DMS53 treated with DMSO at 0.1 percent for 48 hours (cell line): Measurements from ENCODE around the gene CFAP221.
A peak's percentile ranks its signal among the peaks of the same experiment; 100 is the strongest.
"Not testable (repeated sequence)": the region's sequence is repeated elsewhere in the genome, so short reads cannot be mapped to it uniquely, and the experiment has no call there.

Source experiments
- DNase-seq: peaks from one replicate; lab custom pipeline; 2025; ENCODE audit not compliant: unreplicated experiment; lab: John Stamatoyannopoulos, UW

CFAP221 gene

DNA sequence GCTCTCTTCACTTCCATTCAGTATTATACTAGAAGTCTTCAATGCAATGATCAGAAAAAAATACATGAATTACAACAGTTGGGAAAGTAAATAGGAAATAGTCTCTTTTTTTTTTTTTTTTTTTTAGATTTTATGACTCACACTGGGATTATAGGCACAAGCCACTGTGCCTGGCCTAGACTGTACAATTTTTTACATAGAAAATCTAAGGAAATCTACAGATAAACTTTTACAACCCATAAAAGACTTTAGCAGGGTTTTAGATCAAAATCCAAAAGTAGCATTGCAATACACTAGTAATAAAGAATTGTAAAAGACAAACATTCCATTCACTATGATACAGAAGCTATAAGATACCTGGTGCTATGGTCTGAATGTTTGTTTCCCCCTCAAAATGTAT, 39.0 kb downstream of the CFAP221 start:
- DNase-seq: peak; percentile 4

DNA sequence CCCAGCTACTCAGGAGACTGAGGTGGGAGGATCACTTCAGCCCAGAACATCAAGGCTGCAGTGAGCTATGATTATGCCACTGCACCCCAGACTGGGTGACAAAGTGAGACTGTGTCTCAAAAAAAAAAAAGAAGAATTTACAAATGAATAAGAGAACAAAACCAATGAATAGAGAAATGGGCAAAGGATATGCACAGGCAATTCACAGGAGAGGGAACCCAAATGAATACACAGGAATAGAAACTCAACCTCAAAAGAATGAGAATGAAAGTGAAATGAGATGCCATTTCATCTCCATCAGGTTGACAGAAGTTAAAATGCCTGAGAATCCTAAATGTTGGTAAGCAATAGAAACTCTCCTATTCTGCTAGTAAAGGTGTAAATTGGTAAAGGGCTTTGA, 40.2 kb downstream of the CFAP221 start:
- no peak for DNase-seq

DNA sequence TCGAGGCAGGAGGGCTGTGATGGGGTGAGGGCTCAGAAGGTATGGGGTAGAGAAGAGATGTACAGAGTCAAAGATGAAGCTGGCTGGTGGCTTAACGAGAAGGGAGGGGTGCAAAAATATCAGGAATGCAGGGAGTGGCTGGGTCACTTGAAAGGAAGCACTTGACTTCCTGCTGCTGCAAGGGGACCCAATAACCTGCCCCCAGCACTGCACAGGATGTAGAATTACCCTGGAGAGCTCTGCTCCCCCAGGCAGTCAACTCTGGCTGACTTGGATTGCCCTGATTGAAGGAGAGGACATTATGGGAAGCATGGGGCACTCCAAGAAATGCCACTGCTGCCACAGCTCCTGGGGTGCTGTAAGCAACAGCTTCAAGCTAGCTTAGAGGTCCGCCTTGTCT, 41.8 kb downstream of the CFAP221 start:
- no peak for DNase-seq

DNA sequence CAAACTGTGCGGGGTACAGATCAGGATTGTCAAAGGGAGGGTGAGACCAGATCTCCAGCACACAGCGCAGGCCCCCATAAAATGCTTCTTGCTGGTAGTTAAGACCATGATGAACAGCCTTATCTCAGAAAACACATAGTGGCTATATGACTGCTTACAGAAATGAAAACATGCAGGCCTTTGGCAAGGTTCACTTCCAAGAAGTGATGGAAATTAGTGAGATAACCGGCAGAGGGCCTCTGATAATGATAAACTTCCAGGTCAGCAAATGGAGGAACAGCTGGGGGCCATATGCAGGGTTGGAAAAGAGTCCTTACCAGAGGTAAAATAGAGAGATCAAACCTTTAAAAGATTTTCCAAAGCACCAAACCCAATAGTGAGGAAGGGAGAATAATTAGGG, 46.6 kb downstream of the CFAP221 start:
- DNase-seq: no peak

DNA sequence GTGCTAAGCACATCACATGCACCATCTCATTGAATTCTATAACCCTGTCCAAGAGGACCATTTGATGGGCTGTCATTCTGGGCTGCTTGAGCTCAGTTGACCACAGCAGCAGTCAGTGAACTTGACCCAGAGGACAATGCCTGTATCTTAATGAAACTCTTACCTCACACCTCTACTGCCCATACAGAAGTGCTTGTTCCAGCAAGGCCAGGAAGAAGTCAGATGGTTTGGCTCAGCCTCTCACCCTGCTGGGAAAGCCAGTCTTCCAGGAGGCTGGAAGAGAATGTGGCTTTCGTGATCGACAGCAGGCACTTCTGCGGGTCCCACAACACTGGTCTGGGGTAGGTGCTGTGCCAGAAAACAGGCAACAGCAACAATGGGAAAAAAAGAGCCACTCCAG, 47.3 kb downstream of the CFAP221 start:
- DNase-seq: no peak

DNA sequence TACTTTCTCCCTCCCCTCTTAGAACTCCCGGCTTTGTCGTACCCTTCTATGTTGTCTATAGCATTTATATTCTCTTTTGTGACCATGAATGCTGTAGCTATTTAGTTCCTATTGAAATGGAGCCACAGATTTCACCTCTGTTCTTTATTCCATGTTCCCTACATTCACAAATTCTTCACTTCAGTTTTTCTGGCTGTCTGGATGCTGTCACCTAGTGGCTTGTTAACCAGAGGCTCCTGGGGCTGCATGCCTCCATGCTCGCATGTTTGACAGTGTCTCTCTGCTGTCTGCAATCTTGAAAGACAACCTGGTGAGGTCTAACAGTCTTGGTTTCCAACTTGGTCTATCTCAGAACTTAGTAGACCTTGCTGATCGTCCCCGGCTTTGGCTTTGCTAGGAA, 48.2 kb downstream of the CFAP221 start:
- DNase-seq: no peak

DNA sequence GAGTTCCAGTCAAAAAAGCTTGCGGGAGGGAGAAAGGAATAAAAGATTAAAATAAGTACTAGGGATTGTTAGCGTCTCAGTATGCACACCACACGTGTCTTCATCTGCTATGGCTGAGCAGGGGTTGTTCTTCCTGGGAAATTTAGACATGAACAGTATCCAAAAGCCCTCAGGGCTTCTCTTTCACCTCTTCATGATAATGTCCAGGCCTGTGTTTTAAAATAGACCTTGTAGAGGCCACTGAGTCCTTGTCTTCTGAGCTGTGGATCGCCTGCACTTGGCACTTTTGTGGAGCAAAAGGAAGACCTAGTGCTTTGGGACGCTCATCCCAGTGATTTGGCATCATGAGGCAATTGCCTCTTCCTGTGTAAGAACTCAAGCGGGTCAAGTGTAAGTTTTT, 52.4 kb downstream of the CFAP221 start:
- no peak for DNase-seq

DNA sequence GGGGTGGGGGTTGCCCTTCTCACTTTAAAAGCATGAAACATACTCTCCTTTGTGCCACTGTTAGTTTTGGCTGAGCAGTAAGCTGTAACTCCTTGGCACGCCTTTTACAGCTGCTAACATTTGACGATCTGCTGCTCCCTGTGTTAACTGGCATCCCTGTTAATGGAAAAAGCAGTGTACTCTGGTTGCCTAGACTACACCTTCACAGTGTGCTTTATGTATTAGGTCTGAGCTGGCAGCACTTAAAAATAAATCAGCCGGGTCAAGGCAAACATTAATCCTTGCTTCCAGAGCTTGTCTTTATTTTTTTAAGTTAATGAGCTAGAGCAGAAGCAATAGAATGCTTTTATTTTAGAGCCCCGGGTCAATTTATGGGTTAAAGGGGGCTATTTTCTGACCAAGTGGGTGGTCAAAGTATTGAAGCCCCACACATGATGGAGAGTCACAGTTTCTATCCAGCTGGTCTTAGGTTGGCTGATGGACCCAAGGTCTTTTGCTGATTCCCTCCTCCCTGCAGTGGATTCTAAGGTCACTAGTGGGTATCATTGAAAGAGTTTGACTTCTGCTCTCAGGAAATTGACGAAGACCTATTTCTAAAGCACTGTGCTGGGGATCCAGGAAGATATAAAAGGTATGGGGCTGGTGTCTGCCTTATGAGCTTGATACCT, 54.5 kb downstream of the CFAP221 start:
- DNase-seq: peak; percentile 74

DNA sequence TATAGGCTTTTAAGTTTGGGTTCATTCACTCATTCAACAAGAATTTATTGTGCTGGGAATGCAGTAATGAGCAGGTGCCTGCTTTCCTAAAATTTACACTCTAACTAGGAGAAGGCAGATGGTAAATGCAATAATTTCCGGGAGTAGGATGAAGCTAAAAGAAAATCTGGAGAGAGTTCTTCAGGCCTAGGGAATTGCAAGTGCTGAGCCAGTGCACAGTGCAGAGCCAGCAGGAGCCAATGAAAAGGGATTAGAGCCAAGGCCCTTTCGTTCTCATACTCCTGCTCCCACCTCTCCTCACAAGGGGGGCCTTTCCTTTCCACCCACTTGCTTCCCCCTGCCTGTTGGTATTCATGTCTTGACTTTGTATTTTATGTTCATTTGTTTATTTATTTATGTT, 55.1 kb downstream of the CFAP221 start:
- no peak for DNase-seq

DNA sequence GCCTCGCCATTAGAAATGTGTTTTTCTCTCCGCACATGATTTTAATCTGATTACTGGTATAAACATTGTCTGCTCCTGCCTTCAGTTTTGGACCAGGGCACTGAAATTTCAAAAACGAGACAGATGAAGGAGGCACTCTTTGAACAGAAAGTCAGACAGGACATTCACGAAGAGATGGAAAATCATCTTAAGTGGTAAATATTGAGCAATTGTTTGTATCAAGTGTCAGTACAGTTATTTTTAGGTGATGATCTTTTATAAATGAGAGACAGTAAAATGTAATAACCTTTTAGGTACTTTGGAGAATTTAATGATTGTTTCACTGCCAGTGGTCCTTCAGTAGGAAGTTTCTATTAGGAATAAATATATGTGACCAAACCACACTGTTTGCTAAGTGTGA, 60.8 kb downstream of the CFAP221 start:
- DNase-seq: no peak

DNA sequence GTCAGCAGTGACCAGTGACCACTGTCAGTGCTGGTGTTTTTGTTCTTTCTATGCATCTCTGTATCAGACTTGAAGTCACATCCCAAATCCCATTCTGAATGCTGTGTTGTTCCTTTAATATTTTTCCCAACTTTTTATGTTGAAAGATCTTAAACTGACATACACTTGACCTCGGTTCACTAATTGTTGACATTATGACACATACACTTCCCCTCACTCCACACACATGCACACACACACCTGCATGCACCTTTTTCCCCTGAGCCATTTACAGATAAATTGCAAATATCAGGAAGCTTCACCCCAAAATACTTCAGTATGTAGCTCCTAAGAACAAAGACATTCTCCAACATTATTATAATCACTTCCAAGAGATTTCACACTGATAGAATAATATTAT, 62.4 kb downstream of the CFAP221 start:
- DNase-seq: peak; percentile 64

DNA sequence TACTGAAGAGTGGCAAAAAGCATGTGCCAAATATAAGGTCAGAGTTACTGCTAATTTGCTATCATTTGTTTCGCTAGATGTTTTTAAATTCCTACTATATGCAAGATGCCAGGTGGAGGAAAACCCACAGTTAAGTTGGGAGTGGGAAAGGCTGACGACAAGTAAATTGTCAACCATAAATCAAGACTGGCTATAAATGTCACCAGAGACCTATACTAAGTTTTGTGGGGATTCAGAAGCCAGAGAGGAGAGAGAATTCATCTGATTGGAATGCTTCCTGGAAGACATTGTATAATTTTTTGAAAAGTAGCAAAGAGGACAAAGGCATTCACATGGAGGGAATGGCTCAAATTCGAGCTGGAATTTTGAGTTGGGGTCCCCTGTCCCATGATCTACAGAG, 64.3 kb downstream of the CFAP221 start:
- DNase-seq: no peak

DNA sequence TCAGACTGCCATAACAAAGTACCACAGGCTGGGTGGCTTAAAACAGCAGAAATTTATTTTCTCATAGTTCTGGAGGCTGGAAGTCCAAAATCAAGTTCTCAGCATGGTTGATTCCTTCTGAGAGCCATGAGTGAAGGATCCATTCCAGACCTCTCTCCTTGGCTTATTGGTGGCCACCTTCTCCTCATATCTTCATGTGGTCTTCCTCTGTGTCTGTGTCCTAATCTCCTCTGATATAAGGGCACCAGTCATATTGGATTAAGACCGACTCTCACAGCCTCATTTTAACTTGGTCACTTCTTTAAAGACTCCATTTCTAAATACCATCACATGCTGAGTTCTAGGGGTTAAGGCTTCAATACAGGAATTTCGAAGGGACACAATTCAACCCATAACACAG, 65.1 kb downstream of the CFAP221 start:
- no peak for DNase-seq

DNA sequence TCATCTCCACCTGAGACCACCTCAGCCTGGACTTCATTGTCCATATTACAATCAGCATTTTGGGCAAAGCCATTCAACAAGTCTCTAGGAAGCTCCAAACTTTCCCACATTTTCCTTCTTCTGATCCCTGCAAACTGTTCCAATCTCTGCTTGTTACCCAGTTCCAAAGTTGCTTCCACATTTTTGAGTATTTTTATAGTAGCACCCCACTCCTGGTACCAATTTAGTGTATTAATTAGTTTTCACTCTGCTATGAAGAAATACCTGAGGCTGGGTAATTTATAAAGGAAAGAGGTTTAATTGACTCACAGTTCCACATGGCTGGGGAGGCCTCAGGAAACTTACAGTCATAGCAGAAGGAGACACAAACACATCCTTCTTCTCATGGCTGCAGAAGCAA, 69.9 kb downstream of the CFAP221 start:
- DNase-seq: not testable (repeated sequence)

DNA sequence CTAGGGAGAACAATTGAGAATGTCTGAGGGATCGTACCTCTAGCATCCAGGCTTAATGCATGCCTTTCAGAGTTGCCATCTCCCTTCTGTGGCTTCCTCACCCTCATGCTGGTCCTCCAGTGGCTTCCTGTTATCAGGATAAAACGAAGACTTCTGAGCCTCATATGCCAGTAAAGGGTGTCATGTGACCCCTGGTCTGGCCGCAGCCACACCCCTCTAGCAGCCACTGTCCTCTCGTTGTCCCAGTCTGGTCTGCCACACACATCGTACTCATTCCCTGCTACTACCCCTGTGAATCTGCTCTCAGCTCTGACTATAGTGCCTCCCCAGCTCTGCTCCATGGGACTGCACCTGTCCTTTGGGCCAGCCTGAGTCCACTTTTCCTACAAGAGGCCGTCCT, 72.2 kb downstream of the CFAP221 start:
- DNase-seq: no peak

DNA sequence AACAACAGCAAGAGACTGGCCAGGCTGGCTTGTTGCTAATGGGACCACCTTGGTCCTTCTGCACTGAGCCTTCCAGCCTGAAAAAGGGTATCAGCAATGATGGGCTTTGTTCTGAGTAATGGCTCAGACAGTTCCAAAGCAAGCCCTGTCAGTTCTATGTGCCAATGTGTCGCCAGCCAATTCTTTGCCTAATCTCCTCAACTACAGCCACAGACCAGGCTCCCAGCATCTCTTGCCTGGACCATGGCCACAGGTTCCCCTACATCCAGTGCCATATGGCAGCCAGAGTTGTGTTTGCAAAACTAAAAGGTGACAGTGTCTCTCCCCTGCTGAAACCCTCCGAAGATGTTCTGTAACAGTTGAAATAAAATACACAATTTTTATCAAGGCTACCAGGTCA, 73.2 kb downstream of the CFAP221 start:
- no peak for DNase-seq

DNA sequence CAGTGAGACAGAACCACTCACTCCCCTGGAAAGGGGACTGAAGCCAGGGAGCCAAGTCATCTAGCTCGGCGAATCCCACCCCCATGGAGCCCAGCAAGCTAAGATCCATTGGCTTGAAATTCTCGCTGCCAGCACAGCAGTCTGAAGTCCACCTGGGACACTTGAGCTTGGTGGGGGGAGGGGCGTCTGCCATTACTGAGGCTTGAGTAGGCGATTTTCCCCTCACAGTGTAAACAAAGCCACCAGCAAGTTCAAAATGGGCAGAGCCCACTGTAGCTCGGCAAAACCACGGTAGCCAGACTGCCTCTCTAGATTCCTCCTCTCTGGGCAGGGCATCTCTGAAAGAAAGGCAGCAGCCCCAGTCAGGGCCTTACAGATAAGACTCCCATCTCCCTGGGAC, 74.5 kb downstream of the CFAP221 start:
- DNase-seq: not testable (repeated sequence)

DNA sequence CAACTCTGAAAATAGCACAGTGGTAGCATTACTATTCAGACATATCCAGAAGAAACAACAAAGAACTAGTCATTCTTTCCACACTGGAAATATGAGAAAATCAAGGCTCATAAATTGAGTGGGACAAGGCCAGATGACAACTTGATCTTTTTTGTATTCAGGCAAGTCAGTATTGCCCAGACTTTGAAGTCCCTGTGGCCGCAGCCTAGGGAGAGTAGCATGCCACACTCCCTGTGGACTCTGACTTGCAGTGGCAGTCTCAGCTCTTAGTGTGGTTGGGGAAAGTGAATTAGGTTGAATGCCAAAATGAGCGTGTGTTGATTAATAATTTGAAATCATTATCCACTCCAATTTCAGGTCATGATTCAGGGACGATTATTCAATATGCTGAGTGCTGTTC, 81.0 kb downstream of the CFAP221 start:
- no peak for DNase-seq

DNA sequence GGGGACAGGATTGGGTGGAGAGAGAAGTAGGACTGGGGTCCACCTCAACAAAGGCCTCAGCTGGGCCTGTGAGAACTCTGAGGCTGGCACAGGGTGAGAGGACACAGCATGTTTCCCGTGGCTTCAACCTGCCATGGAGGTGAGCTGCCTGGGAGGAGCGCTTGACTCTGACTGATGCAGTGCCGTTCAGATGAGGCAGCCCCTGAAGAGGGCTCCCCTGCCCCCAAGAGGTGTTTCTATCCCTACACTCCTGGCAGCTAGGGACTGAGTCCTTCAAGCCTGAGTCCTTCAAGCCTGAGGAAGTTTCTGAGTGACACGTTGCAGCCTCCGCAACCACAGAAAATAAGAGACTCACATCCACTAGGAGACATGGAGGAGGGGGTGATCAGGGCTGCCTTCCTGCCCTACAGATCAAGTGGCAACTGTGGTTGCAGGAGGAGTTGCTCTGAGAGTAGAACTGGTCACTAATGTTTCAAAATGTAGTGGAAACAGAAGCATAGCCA, 85.1 kb downstream of the CFAP221 start:
- DNase-seq: no peak

DNA sequence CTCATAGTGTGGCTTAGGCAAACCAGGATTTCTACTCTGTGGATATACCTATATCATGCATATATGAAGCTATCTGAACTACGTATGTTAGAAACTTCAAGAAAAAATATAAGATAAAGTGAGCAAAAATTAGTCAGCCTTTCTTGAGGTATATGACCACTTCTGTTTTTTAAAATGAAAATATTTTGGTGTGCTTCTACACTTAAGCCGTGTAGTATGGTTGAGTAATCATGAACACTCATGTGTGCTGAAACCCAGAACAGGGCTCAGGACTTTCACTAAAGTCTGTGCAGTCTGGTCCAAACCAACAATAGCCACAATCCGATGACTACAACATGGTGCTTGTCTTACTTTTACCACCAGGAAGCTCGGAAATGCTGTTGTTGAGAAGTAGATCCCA, 85.9 kb downstream of the CFAP221 start:
- DNase-seq: no peak

DNA sequence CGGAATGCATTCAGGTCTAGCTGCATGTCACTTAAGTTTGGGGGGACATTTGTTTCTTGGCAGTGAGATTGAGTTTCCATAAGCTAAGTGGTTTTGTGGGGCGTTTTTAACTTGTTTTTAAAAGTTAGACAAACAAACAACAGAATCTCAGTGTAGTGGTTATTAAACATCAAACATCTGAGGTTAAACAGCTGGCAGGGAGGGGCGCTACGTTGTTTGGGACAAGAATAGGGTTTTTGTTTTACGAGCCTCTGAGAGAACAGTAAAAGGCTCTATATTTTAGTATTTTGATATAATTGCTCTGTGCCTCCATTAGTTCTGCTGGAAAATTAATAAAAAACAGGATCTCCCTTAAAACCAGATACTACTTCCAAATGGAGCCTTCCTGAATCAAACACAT, 93.1 kb downstream of the CFAP221 start:
- DNase-seq: no peak

DNA sequence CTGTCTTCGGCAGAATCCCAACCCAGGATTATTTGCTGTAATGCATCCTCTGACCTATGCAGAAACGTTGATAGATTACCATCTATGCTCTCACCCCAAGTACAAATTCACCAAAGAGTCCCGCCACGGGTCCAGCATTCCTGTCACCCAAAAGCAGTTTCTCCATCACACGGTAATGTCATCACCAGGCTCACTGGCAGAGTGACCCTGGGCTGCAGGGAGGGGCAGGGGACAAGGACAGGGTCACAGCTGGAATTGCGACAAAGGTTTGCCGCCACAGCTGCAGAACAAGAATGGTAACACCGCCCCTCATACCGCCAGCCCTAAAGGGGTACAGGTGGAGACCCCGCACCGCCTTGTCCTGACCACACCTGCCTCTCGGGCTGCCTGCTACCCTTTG, 94.0 kb downstream of the CFAP221 start:
- DNase-seq: no peak
